ENCODE results near the gene FAXDC2. TPM values are rescaled to one million over a fixed set of nuclear protein-coding genes. Genes with fewer than 3 reads are reported as not detected.
A peak's percentile ranks its signal among the peaks of the same experiment; 100 is the strongest.

Gene FAXDC2
- total RNA-seq, 4 donors from 2014 or later, result 1.6 to 30.1 (median 7.3) TPM

DNA sequence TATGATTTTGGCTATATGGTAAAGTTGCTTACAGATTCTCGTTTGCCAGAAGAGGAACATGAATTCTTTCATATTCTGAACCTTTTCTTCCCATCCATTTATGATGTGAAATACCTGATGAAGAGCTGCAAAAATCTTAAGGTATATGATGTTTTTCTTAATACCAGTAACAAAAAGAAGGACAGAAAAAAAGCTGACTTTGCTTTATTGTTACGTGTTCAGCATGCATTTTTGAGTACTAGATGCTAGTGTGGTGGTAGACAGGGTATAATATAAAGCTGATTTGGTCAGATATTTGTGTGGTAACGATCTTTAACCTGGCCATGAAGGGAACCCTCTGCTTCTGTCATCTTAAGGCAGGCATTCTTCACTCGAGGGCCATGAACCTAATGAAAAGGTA lies 21.3 kb upstream of the FAXDC2 start:
- intact Hi-C loops (cut with DNase I), result no loop called here
- 92 to 93% methylated on average over 4 of the region's 4 CpGs for WGBS, 2 donors
- Histone ChIP-seq H3K9me3 (no peaks in the 10 kb centered on the region), H3K27ac (no peak overlapping the region), H3K4me3 (no peak overlapping the region), H3K36me3 (peaks cover 23 to 94% (median 40%) of the 10 kb centered on the region in 3 donors), H3K4me1 (peaks cover 0 to 4% (median 0%) of the 10 kb centered on the region in 3 donors), H3K27me3 (no peaks in the 10 kb centered on the region)
- no peak for TF ChIP-seq POLR2A (IDR thresholded peaks at IDR 0.05)
- TF ChIP-seq, protein P1, sequence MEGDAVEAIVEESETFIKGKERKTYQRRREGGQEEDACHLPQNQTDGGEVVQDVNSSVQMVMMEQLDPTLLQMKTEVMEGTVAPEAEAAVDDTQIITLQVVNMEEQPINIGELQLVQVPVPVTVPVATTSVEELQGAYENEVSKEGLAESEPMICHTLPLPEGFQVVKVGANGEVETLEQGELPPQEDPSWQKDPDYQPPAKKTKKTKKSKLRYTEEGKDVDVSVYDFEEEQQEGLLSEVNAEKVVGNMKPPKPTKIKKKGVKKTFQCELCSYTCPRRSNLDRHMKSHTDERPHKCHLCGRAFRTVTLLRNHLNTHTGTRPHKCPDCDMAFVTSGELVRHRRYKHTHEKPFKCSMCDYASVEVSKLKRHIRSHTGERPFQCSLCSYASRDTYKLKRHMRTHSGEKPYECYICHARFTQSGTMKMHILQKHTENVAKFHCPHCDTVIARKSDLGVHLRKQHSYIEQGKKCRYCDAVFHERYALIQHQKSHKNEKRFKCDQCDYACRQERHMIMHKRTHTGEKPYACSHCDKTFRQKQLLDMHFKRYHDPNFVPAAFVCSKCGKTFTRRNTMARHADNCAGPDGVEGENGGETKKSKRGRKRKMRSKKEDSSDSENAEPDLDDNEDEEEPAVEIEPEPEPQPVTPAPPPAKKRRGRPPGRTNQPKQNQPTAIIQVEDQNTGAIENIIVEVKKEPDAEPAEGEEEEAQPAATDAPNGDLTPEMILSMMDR (IDR thresholded peaks at IDR 0.05), result no peak
- DNase-seq, result no peak

DNA sequence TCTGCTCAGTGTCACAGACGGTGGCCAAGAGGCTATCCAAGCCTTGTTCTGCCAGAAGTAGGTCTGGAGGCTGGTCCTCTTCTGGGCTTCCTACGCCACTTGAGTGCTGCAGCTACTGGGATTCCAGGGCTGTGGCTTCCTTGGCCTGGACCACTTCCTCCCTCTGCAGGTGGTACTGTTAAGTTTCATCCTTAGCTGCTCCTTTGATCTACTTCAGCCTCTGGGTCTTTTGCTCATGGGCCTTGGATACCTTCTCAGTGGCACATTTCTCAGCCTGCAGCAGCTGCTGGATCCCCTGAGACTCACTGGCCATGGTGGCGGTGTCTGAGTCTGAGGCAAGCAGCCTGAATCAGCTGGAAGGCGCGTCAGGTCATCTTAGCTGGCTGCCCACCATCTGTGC lies 18.3 kb upstream of the FAXDC2 start:
- H3K27ac ChIP-seq, result no peak overlapping the region
- DNase-seq, result no peak
- no peaks in the 10 kb centered on the region for H3K27me3 ChIP-seq
- H3K4me1 ChIP-seq, result peaks cover 0 to 15% (median 0%) of the 10 kb centered on the region in 3 donors
- no peaks in the 10 kb centered on the region for H3K9me3 ChIP-seq
- peaks cover 12 to 94% (median 29%) of the 10 kb centered on the region in 3 donors for H3K36me3 ChIP-seq
- 86 to 91% methylated on average over 5 of the region's 5 CpGs for WGBS, 2 donors
- intact Hi-C loops (cut with DNase I), result no loop called here
- no peak overlapping the region for H3K4me3 ChIP-seq
- TF ChIP-seq POLR2A (IDR thresholded peaks at IDR 0.05), result no peak
- TF ChIP-seq, protein P1 (IDR thresholded peaks at IDR 0.05), result peak in 1 of 6 experiments; percentile 12

DNA sequence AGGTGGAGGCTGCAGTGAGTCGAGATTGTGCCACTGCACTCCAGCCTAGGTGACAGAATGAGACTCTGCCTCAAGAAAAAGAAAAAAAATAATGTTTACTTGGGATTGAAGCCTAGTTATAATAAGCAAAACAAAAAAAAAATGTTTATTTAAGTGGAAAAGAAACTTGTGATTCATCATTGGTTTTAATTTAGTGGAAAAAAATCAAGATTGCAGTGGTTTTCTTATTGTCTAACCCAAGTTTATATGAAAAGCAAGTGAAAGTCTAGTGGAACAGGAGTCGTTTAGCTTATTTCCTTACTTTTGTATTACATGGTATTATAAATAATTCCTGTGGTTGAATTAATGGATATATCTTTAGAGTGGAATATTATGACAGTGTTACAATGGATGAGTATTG lies 16.4 kb upstream of the FAXDC2 start:
- intact Hi-C loops (cut with DNase I), result no loop called here
- no peaks in the 10 kb centered on the region for H3K27me3 ChIP-seq
- WGBS, 2 donors, result 66 to 75% methylated on average over 1 to 2 of the region's 2 CpGs

DNA sequence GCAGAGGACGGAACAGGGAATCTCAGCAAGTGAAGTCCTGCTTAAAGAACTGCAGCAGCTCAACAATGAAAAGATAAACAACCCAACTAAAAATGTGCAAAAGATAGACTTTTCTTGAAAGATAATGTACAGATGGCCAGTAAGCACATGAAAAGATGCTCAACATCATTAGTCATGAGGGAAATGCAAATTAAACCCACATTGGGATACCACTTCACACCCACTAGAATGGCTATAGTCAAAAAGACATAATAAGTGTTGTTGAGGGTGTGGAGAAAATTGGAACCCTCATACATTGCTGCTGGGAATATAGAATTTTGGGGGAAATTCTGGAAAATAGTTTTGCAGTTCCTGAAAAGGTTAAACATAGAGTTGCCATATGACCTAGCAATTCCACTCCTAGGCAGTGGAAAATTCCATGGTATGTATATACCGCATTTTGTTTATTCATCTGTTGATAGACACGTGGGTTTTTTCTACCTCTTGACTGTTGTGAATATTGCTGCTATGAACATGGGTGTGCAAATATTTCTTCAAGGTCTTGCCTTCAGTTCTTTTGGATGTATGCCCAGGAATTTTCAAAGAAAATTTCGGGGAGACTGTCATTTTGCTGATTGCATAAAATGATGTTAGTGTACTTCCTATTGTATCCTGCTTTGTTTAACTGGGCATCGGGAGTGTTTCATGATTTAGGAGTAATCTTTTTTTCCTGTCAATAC lies 15.2 kb upstream of the FAXDC2 start:
- no peaks in the 10 kb centered on the region for H3K27me3 ChIP-seq
- H3K36me3 ChIP-seq, result peaks cover 0 to 85% (median 12%) of the 10 kb centered on the region in 3 donors
- WGBS, 2 donors, result 54 to 61% methylated on average over 5 of the region's 5 CpGs
- H3K9me3 ChIP-seq, result no peaks in the 10 kb centered on the region
- no peak overlapping the region for H3K27ac ChIP-seq
- TF ChIP-seq POLR2A (IDR thresholded peaks at IDR 0.05), result no peak
- TF ChIP-seq, protein P1 (IDR thresholded peaks at IDR 0.05), result no peak
- intact Hi-C loops (cut with DNase I), result no loop called here
- peaks cover 0 to 44% (median 22%) of the 10 kb centered on the region in 3 donors for H3K4me1 ChIP-seq
- DNase-seq, result no peak
- H3K4me3 ChIP-seq, result no peak overlapping the region

More for the DNA sequence above, 16.4 kb upstream of the FAXDC2 start:
- Histone ChIP-seq H3K9me3 (no peaks in the 10 kb centered on the region), H3K4me3 (no peak overlapping the region), H3K36me3 (peaks cover 0 to 92% (median 16%) of the 10 kb centered on the region in 3 donors), H3K27ac (no peak overlapping the region), H3K4me1 (peaks cover 0 to 32% (median 10%) of the 10 kb centered on the region in 3 donors)
- TF ChIP-seq POLR2A (IDR thresholded peaks at IDR 0.05), result no peak
- TF ChIP-seq, protein P1 (IDR thresholded peaks at IDR 0.05), result no peak
- no peak for DNase-seq

DNA sequence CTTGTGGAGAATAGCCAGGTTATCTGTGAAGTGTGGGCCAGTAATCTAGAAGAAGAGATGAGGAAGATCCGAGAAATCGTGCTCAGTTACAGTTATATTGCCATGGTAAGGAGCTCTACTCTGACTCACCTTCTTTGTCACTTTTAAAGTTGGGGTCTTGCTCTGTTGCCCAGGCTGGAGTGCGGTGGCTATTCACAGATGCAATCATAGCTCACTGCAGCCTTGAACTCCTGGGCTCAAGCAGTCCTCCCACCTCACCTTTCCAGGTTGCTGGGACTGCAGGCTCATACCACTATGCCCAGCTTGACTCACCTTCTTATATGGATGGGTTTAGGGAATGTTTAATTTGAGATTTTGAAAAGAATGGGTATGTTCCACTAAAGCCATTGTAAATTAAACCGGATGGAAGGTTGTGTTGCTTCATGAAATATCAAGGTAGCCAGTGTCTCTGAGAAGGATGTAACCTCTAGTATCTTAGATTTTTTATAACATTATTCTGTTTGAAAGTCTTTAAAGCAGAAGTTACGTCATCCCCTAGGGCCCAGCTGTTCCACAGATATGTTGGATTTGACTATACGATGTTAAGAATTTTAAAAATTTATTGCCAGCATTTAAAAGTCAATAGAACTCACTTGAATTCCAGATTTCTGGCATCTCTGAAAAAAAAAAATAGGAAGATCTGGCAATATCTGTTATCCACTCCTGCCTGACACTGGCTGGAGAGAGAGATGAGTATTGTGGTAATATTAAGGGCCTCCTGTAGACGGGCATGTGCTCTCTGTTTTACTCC lies 13.1 kb upstream of the FAXDC2 start:
- peaks cover 0 to 59% (median 33%) of the 10 kb centered on the region in 3 donors for H3K4me1 ChIP-seq
- 85 to 89% methylated on average over 7 of the region's 7 CpGs for WGBS, 2 donors
- H3K27ac ChIP-seq, result no peak overlapping the region
- H3K4me3 ChIP-seq, result no peak overlapping the region
- intact Hi-C loops (cut with DNase I), result no loop called here
- H3K9me3 ChIP-seq, result no peaks in the 10 kb centered on the region
- TF ChIP-seq, protein P1 (IDR thresholded peaks at IDR 0.05), result no peak
- no peak for TF ChIP-seq POLR2A (IDR thresholded peaks at IDR 0.05)
- peaks cover 0 to 69% (median 10%) of the 10 kb centered on the region in 3 donors for H3K36me3 ChIP-seq
- H3K27me3 ChIP-seq, result no peaks in the 10 kb centered on the region
- DNase-seq, result no peak
